Neural progenitor cell (in vitro differentiated cells): ENCODE results near the gene MRAP. TPM values are rescaled to one million over a fixed set of nuclear protein-coding genes. Genes with fewer than 3 reads are reported as not detected.

Experiments used
- DNase-seq: peaks from one replicate; pipeline ENCODE4 v3.0.0-alpha.2; 2016; ENCODE audit warnings: low spot score
- H2AFZ ChIP-seq: fragments of 200-600 bp; sonication (generic); replicated peaks from 2 replicates; pipeline ENCODE4 v1.6.1; 2016; ENCODE audit warnings: antibody characterized with exemption
- H3F3A ChIP-seq: fragments of 200-600 bp; sonication (generic); 2 replicates; pipeline ENCODE4 v1.6.1; 2016; ENCODE audit warnings: antibody characterized with exemption, low read depth
- H3K27ac ChIP-seq: fragments of 200-600 bp; sonication (generic); 2 replicates; pipeline ENCODE4 v1.5.1; 2016; ENCODE audit warnings: mild to moderate bottlenecking
- H3K27me3 ChIP-seq: fragments of 200-600 bp; sonication (generic); 2 replicates; pipeline ENCODE4 v1.6.1; 2016; ENCODE audit warnings: mild to moderate bottlenecking, moderate library complexity
- H3K36me3 ChIP-seq: fragments of 200-600 bp; sonication (generic); 2 replicates; pipeline ENCODE4 v1.5.1; 2016
- H3K4me1 ChIP-seq: fragments of 200-600 bp; sonication (generic); 2 replicates; pipeline ENCODE4 v1.6.1; 2016; ENCODE audit warnings: mixed run types
- H3K4me2 ChIP-seq: fragments of 200-600 bp; sonication (generic); 2 replicates; pipeline ENCODE4 v1.6.1; 2016
- H3K4me3 ChIP-seq: fragments of 200-600 bp; sonication (generic); 2 replicates; pipeline ENCODE4 v1.5.1; 2016
- H3K79me2 ChIP-seq: fragments of 200-600 bp; sonication (generic); 2 replicates; pipeline ENCODE4 v1.6.1; 2016; ENCODE audit warnings: low read depth
- H3K9ac ChIP-seq: fragments of 200-600 bp; sonication (generic); 2 replicates; pipeline ENCODE4 v1.6.1; 2016
- H3K9me3 ChIP-seq: fragments of 200-600 bp; sonication (generic); 2 replicates; pipeline ENCODE4 v1.5.1; 2016; ENCODE audit warnings: low read depth
- H4K20me1 ChIP-seq: fragments of 200-600 bp; sonication (generic); 2 replicates; pipeline ENCODE4 v1.6.1; 2016; ENCODE audit warnings: low read depth
- H3K27ac Mint-ChIP-seq: 3 replicates; pipeline ENCODE4 v1.8.0; 2021; ENCODE audit warnings: mixed read lengths
- H3K27me3 Mint-ChIP-seq: 2 replicates; pipeline ENCODE4 v1.8.0; 2022; ENCODE audit warnings: low read depth, mild to moderate bottlenecking, inconsistent platforms, moderate library complexity, mixed read lengths; ENCODE audit not compliant: insufficient read depth
- H3K36me3 Mint-ChIP-seq: 3 replicates; pipeline ENCODE4 v1.8.0; 2021; ENCODE audit warnings: mixed read lengths
- H3K4me1 Mint-ChIP-seq: 3 replicates; pipeline ENCODE4 v1.8.0; 2021; ENCODE audit warnings: mixed read lengths
- H3K4me3 Mint-ChIP-seq: 3 replicates; pipeline ENCODE4 v1.8.0; 2021; ENCODE audit warnings: mild to moderate bottlenecking, moderate library complexity, mixed read lengths
- H3K9me3 Mint-ChIP-seq: 3 replicates; pipeline ENCODE4 v1.8.0; 2020; ENCODE audit warnings: mixed read lengths
- CTCF ChIP-seq: fragments of 200-600 bp; sonication (generic); IDR thresholded peaks from 2 replicates; pipeline ENCODE4 v1.5.1; 2017; ENCODE audit warnings: antibody characterized with exemption, mild to moderate bottlenecking
- EZH2 ChIP-seq: fragments of 200-600 bp; sonication (generic); IDR thresholded peaks from 2 replicates; pipeline ENCODE4 v1.6.1; 2017; ENCODE audit warnings: antibody characterized with exemption, mild to moderate bottlenecking, moderate library complexity
- EZH2phosphoT487 ChIP-seq: fragments of 200-600 bp; sonication (generic); IDR thresholded peaks from 2 replicates; pipeline ENCODE4 v1.6.1; 2017; ENCODE audit warnings: antibody characterized with exemption
- total RNA-seq: library from RNA; depleted of rRNA; stranded (reverse); fragments of >200 nt; gene quantifications from 2 replicates; pipeline ENCODE4 v1.2.3, GENCODE V29; 2015; ENCODE audit warnings: low replicate concordance

The MRAP gene
- total RNA-seq, 1 donor from 2014 or later: not detected

DNA sequence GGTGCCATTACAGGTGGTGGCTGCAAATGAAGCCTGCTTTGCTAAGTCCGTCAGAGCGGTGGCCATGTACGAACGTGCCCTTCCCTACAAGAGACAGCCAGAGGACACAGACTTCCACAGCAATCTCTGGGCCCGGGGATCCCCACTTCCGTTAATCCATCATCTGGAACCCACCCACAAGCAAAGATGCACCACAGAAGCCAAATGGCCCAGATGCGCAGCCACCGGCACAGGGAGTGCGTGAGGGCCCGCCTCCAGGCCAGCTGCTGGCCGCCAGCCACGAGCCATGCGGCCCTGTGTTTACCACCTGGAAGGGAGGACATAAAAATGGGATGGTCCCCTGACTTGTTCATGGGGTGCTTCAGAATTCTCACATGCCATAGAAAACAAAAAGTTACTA lies 22.1 kb downstream of the MRAP start:
- Mint-ChIP-seq H3K36me3 (peaks cover 52% of the 10 kb centered on the region), H3K9me3 (peaks cover under 1% of the 10 kb centered on the region), H3K4me1 (peaks cover 28% of the 10 kb centered on the region), H3K4me3 (no peak overlapping the region), H3K27me3 (peaks cover 6% of the 10 kb centered on the region), H3K27ac (no peak overlapping the region)
- Histone ChIP-seq H3F3A (no peaks in the 10 kb centered on the region), H3K4me3 (no peak overlapping the region), H3K4me1 (no peaks in the 10 kb centered on the region), H3K9ac (no peak overlapping the region), H3K9me3 (no peaks in the 10 kb centered on the region), H3K4me2 (no peak overlapping the region), H3K36me3 (no peaks in the 10 kb centered on the region), H2AFZ (no peak overlapping the region), H3K27ac (no peak overlapping the region), H3K79me2 (no peaks in the 10 kb centered on the region), H4K20me1 (peaks cover under 1% of the 10 kb centered on the region), H3K27me3 (no peaks in the 10 kb centered on the region)
- DNase-seq: no peak
- TF ChIP-seq CTCF (no peak), EZH2phosphoT487 (no peak), EZH2 (no peak)

DNA sequence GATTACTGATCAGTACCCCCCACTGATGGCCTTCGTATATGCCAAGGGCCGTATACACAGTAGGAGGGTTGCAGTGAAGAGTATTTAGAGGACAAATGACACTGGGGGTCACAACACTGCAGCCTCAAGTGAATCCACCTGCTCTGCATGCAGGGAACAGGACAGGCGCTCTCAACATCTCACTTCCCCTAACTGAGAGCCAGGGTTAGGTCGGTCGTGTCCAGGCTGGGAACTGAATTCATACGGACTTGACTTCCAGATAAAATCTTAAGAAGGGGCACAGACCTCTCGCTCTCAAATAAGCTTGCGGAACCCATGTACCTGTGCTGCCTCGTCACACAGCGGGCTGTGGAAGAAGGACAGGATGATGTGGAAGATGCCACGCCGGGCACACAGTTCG lies 22.8 kb downstream of the MRAP start:
- no peak overlapping the region for H3K4me2 ChIP-seq
- H3K27me3 ChIP-seq: no peaks in the 10 kb centered on the region
- H3F3A ChIP-seq: no peaks in the 10 kb centered on the region
- peaks cover 6% of the 10 kb centered on the region for H4K20me1 ChIP-seq
- no peak overlapping the region for H3K4me3 ChIP-seq
- DNase-seq: no peak
- H3K27ac ChIP-seq: no peak overlapping the region
- TF ChIP-seq EZH2phosphoT487: no peak
- TF ChIP-seq EZH2: no peak
- no peak for TF ChIP-seq CTCF
- Mint-ChIP-seq H3K27me3 (peaks cover 6% of the 10 kb centered on the region), H3K4me3 (no peak overlapping the region), H3K9me3 (peaks cover 7% of the 10 kb centered on the region), H3K36me3 (peaks cover 59% of the 10 kb centered on the region), H3K4me1 (peaks cover 28% of the 10 kb centered on the region), H3K27ac (no peak overlapping the region)
- no peaks in the 10 kb centered on the region for H3K9me3 ChIP-seq
- no peak overlapping the region for H3K9ac ChIP-seq
- H3K79me2 ChIP-seq: no peaks in the 10 kb centered on the region
- H3K4me1 ChIP-seq: peaks cover 2% of the 10 kb centered on the region
- H2AFZ ChIP-seq: no peak overlapping the region
- H3K36me3 ChIP-seq: no peaks in the 10 kb centered on the region

- Mint-ChIP-seq H3K4me3 (no peak overlapping the region), H3K4me1 (peaks cover 28% of the 10 kb centered on the region), H3K9me3 (peaks cover 11% of the 10 kb centered on the region), H3K27me3 (peaks cover 6% of the 10 kb centered on the region), H3K27ac (no peak overlapping the region), H3K36me3 (peaks cover 65% of the 10 kb centered on the region)
- H3K27ac ChIP-seq: no peak overlapping the region
- H4K20me1 ChIP-seq: peaks cover 9% of the 10 kb centered on the region
- H3K36me3 ChIP-seq: no peaks in the 10 kb centered on the region
- no peak overlapping the region for H3K4me3 ChIP-seq
- TF ChIP-seq CTCF: no peak
- no peak for TF ChIP-seq EZH2
- peaks cover 4% of the 10 kb centered on the region for H3K4me1 ChIP-seq
- no peak overlapping the region for H3K4me2 ChIP-seq
- no peak overlapping the region for H2AFZ ChIP-seq
- no peaks in the 10 kb centered on the region for H3K79me2 ChIP-seq
- no peak for DNase-seq
- no peaks in the 10 kb centered on the region for H3F3A ChIP-seq
- H3K27me3 ChIP-seq: no peaks in the 10 kb centered on the region
- H3K9ac ChIP-seq: no peak overlapping the region
- H3K9me3 ChIP-seq: no peaks in the 10 kb centered on the region
These were observed 23.4 kb downstream of the MRAP start for GRCh38 chr21:32322103-32322502.
